ENCODE results near the gene TRMT6. TPM values are rescaled to one million over a fixed set of nuclear protein-coding genes. Genes with fewer than 3 reads are reported as not detected.

The TRMT6 gene
- total RNA-seq, 1 experiment from 2014 or later: 13.2 TPM

DNA sequence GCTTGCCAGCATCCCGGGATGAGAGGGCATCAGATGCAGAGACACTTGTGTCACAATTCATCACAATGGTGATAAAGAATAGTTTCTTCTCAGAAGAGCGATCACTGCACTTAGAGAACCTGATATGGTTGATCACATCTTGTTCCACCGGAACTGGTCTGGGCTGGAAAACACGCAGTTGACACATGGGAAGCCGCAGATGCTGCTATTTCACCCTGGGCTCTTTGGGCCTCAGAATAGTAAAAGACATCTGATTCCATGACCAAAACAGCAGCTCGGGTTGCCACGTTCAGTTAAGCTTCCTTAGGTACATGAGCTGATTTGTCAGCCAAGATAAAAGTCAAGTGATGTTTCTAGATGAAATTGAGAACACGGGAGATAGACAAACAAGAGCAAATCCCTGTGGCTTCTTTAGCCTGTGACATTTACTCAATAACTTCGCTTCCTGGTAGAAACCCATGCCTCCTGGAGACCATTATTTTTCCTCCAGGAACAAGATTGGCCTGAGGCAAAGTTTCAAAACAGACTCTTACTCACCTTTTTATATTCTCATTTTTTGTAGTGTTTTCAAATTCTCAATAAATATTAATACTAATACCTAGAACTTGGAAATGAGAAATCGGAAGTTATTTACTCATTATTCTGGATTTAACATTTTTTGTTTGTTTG lies 59.4 kb downstream of the TRMT6 start (continued):
- TF ChIP-seq, protein P1, sequence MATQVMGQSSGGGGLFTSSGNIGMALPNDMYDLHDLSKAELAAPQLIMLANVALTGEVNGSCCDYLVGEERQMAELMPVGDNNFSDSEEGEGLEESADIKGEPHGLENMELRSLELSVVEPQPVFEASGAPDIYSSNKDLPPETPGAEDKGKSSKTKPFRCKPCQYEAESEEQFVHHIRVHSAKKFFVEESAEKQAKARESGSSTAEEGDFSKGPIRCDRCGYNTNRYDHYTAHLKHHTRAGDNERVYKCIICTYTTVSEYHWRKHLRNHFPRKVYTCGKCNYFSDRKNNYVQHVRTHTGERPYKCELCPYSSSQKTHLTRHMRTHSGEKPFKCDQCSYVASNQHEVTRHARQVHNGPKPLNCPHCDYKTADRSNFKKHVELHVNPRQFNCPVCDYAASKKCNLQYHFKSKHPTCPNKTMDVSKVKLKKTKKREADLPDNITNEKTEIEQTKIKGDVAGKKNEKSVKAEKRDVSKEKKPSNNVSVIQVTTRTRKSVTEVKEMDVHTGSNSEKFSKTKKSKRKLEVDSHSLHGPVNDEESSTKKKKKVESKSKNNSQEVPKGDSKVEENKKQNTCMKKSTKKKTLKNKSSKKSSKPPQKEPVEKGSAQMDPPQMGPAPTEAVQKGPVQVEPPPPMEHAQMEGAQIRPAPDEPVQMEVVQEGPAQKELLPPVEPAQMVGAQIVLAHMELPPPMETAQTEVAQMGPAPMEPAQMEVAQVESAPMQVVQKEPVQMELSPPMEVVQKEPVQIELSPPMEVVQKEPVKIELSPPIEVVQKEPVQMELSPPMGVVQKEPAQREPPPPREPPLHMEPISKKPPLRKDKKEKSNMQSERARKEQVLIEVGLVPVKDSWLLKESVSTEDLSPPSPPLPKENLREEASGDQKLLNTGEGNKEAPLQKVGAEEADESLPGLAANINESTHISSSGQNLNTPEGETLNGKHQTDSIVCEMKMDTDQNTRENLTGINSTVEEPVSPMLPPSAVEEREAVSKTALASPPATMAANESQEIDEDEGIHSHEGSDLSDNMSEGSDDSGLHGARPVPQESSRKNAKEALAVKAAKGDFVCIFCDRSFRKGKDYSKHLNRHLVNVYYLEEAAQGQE (IDR thresholded peaks at IDR 0.05; ENCODE audit: low read depth): no peak

DNA sequence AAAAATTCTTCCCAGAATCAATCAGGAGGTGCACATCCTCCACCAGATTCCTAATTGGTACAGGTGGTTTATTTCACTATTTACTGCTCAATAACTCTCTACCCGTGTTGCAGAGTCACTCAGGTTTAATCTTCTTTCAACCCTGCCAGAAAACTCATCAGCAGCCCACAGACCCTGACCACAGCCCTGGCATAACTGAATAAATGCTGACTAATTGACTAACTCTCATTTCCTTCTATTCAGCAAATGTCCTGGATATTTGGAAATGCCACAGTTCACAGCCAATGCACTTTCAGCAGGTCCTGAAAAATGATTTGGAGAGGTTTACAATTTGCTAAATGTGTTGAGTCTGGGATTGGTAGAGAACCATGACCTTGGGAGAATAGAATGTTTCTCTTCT lies 62.3 kb downstream of the TRMT6 start:
- RAD21 ChIA-PET (ENCODE audit: low non-redundant PET in 1 of 2, low total read pairs in 2 of 2, uncharacterized antibody in 2 of 2, unreplicated experiment in 2 of 2): no interaction called here
- no peaks in the 10 kb centered on the region for H3K9me2 ChIP-seq (ENCODE audit: insufficient read depth)
- H3K4me1 ChIP-seq (ENCODE audit: control insufficient read depth in 1 of 2, insufficient read depth in 2 of 2, low read length in 2 of 2): no peaks in the 10 kb centered on the region
- peaks cover 14% of the 10 kb centered on the region for H3K27me3 ChIP-seq (ENCODE audit: insufficient read depth, low read length)
- H4K20me1 ChIP-seq (ENCODE audit: insufficient read depth): no peaks in the 10 kb centered on the region
- ATAC-seq (no peak), DNase-seq (ENCODE audit: low read depth, low spot score) (no peak)
- H3K36me3 ChIP-seq (ENCODE audit: control insufficient read depth in 1 of 2, insufficient read depth in 2 of 2, low read length in 2 of 2): no peaks in the 10 kb centered on the region
- H3K9me3 ChIP-seq (ENCODE audit: control insufficient read depth in 1 of 2, insufficient read depth in 1 of 2, low read depth in 1 of 2, low read length in 2 of 2): no peaks in the 10 kb centered on the region
- CTCF ChIA-PET: no interaction called here
- TF ChIP-seq SRF (IDR thresholded peaks at IDR 0.05; ENCODE audit: low read depth): no peak
- no peak for TF ChIP-seq SIN3A (IDR thresholded peaks at IDR 0.05; ENCODE audit: low read depth)
- TF ChIP-seq CBX3 (IDR thresholded peaks at IDR 0.05; ENCODE audit: low read depth): no peak
- TF ChIP-seq ELF1 (IDR thresholded peaks at IDR 0.05; ENCODE audit: borderline replicate concordance, low read depth): no peak
- no peak for TF ChIP-seq FOSL1 (IDR thresholded peaks at IDR 0.05; ENCODE audit: low read depth)
- TF ChIP-seq TCF7L2 (IDR thresholded peaks at IDR 0.05; ENCODE audit: borderline replicate concordance, extremely low read depth, insufficient read depth, insufficient read length): no peak
- TF ChIP-seq, protein P1 (IDR thresholded peaks at IDR 0.05; ENCODE audit: low read depth): no peak
- TF ChIP-seq CEBPB (IDR thresholded peaks at IDR 0.05; ENCODE audit: low read depth): no peak
- TF ChIP-seq, protein P2, sequence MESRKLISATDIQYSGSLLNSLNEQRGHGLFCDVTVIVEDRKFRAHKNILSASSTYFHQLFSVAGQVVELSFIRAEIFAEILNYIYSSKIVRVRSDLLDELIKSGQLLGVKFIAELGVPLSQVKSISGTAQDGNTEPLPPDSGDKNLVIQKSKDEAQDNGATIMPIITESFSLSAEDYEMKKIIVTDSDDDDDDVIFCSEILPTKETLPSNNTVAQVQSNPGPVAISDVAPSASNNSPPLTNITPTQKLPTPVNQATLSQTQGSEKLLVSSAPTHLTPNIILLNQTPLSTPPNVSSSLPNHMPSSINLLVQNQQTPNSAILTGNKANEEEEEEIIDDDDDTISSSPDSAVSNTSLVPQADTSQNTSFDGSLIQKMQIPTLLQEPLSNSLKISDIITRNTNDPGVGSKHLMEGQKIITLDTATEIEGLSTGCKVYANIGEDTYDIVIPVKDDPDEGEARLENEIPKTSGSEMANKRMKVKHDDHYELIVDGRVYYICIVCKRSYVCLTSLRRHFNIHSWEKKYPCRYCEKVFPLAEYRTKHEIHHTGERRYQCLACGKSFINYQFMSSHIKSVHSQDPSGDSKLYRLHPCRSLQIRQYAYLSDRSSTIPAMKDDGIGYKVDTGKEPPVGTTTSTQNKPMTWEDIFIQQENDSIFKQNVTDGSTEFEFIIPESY (IDR thresholded peaks at IDR 0.05; ENCODE audit: extremely low read depth, insufficient replicate concordance, low read length): no peak
- no peak overlapping the region for H2AFZ ChIP-seq (ENCODE audit: low read depth, low read length, poor library complexity, severe bottlenecking)
- H3K4me3 ChIP-seq (replicated peaks in 1 of 2; ENCODE audit: low read depth in 1 of 2, low read length in 2 of 2): no peak overlapping the region
- no peaks in the 10 kb centered on the region for H3K79me2 ChIP-seq (ENCODE audit: insufficient read depth, low read length)
- POLR2A ChIA-PET: no interaction called here
- no TSS peak for BruUV-seq (replicated peaks)
- no peak overlapping the region for H3K27ac ChIP-seq (ENCODE audit: low read depth, low read length)
- intact Hi-C loops (cut with micrococcal nuclease): no loop called here
- no peak overlapping the region for H3K4me2 ChIP-seq (ENCODE audit: low read length)
- no peak overlapping the region for H3K9ac ChIP-seq (ENCODE audit: low read length)

Measured in HCT116 (cell line).